IMR-90 (cell line): Measurements from ENCODE around the gene DEFB114. TPM values are rescaled to one million over a fixed set of nuclear protein-coding genes. Genes with fewer than 3 reads are reported as not detected.

Experiments used
- ATAC-seq: fragments of 200-7000 bp; cut with Tn5 transposase; 2 replicates; pipeline ENCODE4 v1.9.1; 2020; ENCODE audit warnings: low read depth, mild to moderate bottlenecking, moderate library complexity
- BruUV-seq: library from RNA; stranded (reverse); fragments of 400-500 nt; replicated peaks from 2 replicates; lab custom pipeline; 2021; lab: Mats Ljungman, UMichigan
- CTCF ChIA-PET: fragments of 300-600 bp; formaldehyde crosslinking; extraction: SDS; loops from one replicate; lab custom pipeline; 2021; ENCODE audit warnings: antibody characterized with exemption; lab: Yijun Ruan, JAX
- POLR2A ChIA-PET: fragments of 300-600 bp; sonication (Branson Sonifier 250); formaldehyde crosslinking; loops from one replicate; lab custom pipeline; 2022; ENCODE audit warnings: antibody characterized with exemption; ENCODE audit not compliant: unreplicated experiment; lab: Charles Lee
- DNase-seq: peaks from one replicate; pipeline ENCODE4 v3.0.0; 2013
- H2AFZ ChIP-seq: replicated peaks from 2 replicates; pipeline ENCODE3; 2013; ENCODE audit warnings: low read length, mild to moderate bottlenecking; ENCODE audit not compliant: poor library complexity
- H2AK5ac ChIP-seq: 2 replicates; pipeline ENCODE4 v1.6.1; 2013; ENCODE audit warnings: low read depth, low read length, inconsistent platforms
- H2AK9ac ChIP-seq: replicated peaks from 2 replicates; pipeline ENCODE3; 2013; ENCODE audit warnings: mild to moderate bottlenecking, low read depth, low read length, moderate library complexity; ENCODE audit not compliant: poor library complexity
- H2BK120ac ChIP-seq: 2 replicates; pipeline ENCODE4 v1.6.1; 2013; ENCODE audit warnings: low read depth, low read length, inconsistent platforms
- H2BK15ac ChIP-seq: 3 replicates; pipeline ENCODE4 v1.6.1; 2013; ENCODE audit warnings: low read depth, low read length, inconsistent platforms
- H2BK20ac ChIP-seq: 2 replicates; pipeline ENCODE4 v1.6.1; 2013; ENCODE audit warnings: low read depth, mild to moderate bottlenecking, inconsistent platforms, low read length, moderate library complexity
- H2BK5ac ChIP-seq: 2 replicates; pipeline ENCODE4 v1.6.1; 2013; ENCODE audit warnings: mild to moderate bottlenecking, low read depth, low read length, inconsistent platforms; ENCODE audit not compliant: poor library complexity, severe bottlenecking
- H3K14ac ChIP-seq: replicated peaks from 2 replicates; pipeline ENCODE4 v1.6.1; 2013; ENCODE audit warnings: low read depth, low read length, inconsistent platforms
- H3K18ac ChIP-seq: 2 replicates; pipeline ENCODE4 v1.6.1; 2013; ENCODE audit warnings: low read depth, low read length, control low read depth
- H3K23ac ChIP-seq: 2 replicates; pipeline ENCODE4 v1.6.1; 2013; ENCODE audit warnings: low read depth, low read length, inconsistent platforms
- H3K27ac ChIP-seq: 2 replicates; pipeline ENCODE4 v1.5.1; 2013; ENCODE audit warnings: mild to moderate bottlenecking, control low read depth, low read length; ENCODE audit not compliant: insufficient read depth
- H3K27me3 ChIP-seq: 2 replicates; pipeline ENCODE4 v1.6.1; 2013; ENCODE audit warnings: low read length; ENCODE audit not compliant: control insufficient read depth, insufficient read depth
- H3K36me3 ChIP-seq: 2 replicates; pipeline ENCODE4 v1.6.1; 2013; ENCODE audit warnings: low read length, mixed read lengths; ENCODE audit not compliant: control insufficient read depth, insufficient read depth
- H3K4ac ChIP-seq: 2 replicates; pipeline ENCODE4 v1.6.1; 2013; ENCODE audit warnings: low read depth, low read length, inconsistent platforms
- H3K4me1 ChIP-seq: 2 replicates; pipeline ENCODE4 v1.6.1; 2013; ENCODE audit warnings: low read length, mixed read lengths; ENCODE audit not compliant: control insufficient read depth, insufficient read depth
- H3K4me2 ChIP-seq: 2 replicates; pipeline ENCODE4 v1.6.1; 2013; ENCODE audit warnings: low read depth, mild to moderate bottlenecking, control low read depth, low read length, moderate library complexity
- H3K4me3 ChIP-seq: 2 replicates; pipeline ENCODE4 v1.5.1; 2013; ENCODE audit warnings: low read depth, mild to moderate bottlenecking, control low read depth, low read length, moderate library complexity; ENCODE audit not compliant: insufficient read depth
- H3K56ac ChIP-seq: 2 replicates; pipeline ENCODE4 v1.6.1; 2013; ENCODE audit warnings: low read length, inconsistent platforms; ENCODE audit not compliant: insufficient read depth; ENCODE audit errors: extremely low read depth
- H3K79me1 ChIP-seq, 2 experiments: 2 replicates each; pipeline ENCODE4 v1.6.1; 2013; ENCODE audit warnings: low read length in 2 of 2, inconsistent platforms in 1 of 2, low read depth in 1 of 2
- H3K9ac ChIP-seq: 2 replicates; pipeline ENCODE4 v1.6.1; 2013; ENCODE audit warnings: low read depth, low read length, control low read depth
- H3K9me1 ChIP-seq: 2 replicates; pipeline ENCODE4 v1.6.1; 2013; ENCODE audit warnings: low read length, inconsistent platforms; ENCODE audit not compliant: insufficient read depth
- H3K9me3 ChIP-seq: 2 replicates; pipeline ENCODE4 v1.6.1; 2013; ENCODE audit warnings: low read length; ENCODE audit not compliant: control insufficient read depth, insufficient read depth
- H4K20me1 ChIP-seq: 2 replicates; pipeline ENCODE4 v1.6.1; 2013; ENCODE audit warnings: low read length, inconsistent platforms; ENCODE audit not compliant: insufficient read depth
- H4K5ac ChIP-seq: 2 replicates; pipeline ENCODE4 v1.6.1; 2013; ENCODE audit warnings: mild to moderate bottlenecking, low read depth, low read length, control low read depth
- H4K8ac ChIP-seq, 2 experiments: 2 replicates each; pipeline ENCODE4 v1.6.1; 2013; ENCODE audit warnings: low read depth in 2 of 2, low read length in 2 of 2, control low read depth in 1 of 2, inconsistent platforms in 1 of 2
- H4K91ac ChIP-seq: 2 replicates; pipeline ENCODE4 v1.6.1; 2013; ENCODE audit warnings: low read depth, low read length, inconsistent platforms; ENCODE audit not compliant: insufficient read depth
- BHLHE40 ChIP-seq: fragments of 150-350 bp; IDR thresholded peaks from 2 replicates; pipeline ENCODE4 v1.6.1; 2016; ENCODE audit warnings: mild to moderate bottlenecking, low read depth, low read length
- CEBPB ChIP-seq: IDR thresholded peaks from 2 replicates; pipeline ENCODE4 v1.6.1; 2012; ENCODE audit warnings: low read depth, low read length, improper control_type of control experiment
- CHD1 ChIP-seq: IDR thresholded peaks from 2 replicates; pipeline ENCODE4 v1.6.1; 2012; ENCODE audit warnings: low read depth, low read length, improper control_type of control experiment
- FOS ChIP-seq: fragments of 150-350 bp; IDR thresholded peaks from 2 replicates; pipeline ENCODE4 v1.6.1; 2016; ENCODE audit warnings: low read depth, low read length
- MAFK ChIP-seq: IDR thresholded peaks from 2 replicates; pipeline ENCODE4 v1.6.1; 2012; ENCODE audit warnings: low read depth, low read length, improper control_type of control experiment
- MXI1 ChIP-seq: IDR thresholded peaks from 2 replicates; pipeline ENCODE4 v1.6.1; 2012; ENCODE audit warnings: low read depth, mild to moderate bottlenecking, low read length, moderate library complexity, borderline replicate concordance
- NFE2L2 ChIP-seq: fragments of 150-350 bp; IDR thresholded peaks from 2 replicates; pipeline ENCODE4 v1.6.1; 2016; ENCODE audit warnings: low read depth, mild to moderate bottlenecking, low read length
- POLR2A ChIP-seq: IDR thresholded peaks from 2 replicates; pipeline ENCODE4 v1.6.1; 2012; ENCODE audit warnings: mild to moderate bottlenecking, low read depth, low read length
- RAD21 ChIP-seq: IDR thresholded peaks from 2 replicates; pipeline ENCODE4 v1.6.1; 2012; ENCODE audit warnings: low read length, improper control_type of control experiment
- RCOR1 ChIP-seq: IDR thresholded peaks from 2 replicates; pipeline ENCODE4 v1.6.1; 2012; ENCODE audit warnings: mild to moderate bottlenecking, low read length, improper control_type of control experiment; ENCODE audit not compliant: insufficient replicate concordance
- RFX5 ChIP-seq: IDR thresholded peaks from 2 replicates; pipeline ENCODE4 v1.8.0; 2012; ENCODE audit warnings: low read depth, mild to moderate bottlenecking, low read length, moderate library complexity
- SMC3 ChIP-seq: fragments of 150-350 bp; IDR thresholded peaks from 2 replicates; pipeline ENCODE4 v1.6.1; 2016; ENCODE audit warnings: low read depth, mild to moderate bottlenecking, antibody characterized with exemption, low read length, moderate library complexity
- WGBS, 2 experiments: methylation state at CpG; one replicate each; pipeline versions ENCODE4 v1.1.5 to v1.1.7; 2013; ENCODE audit warnings: missing lambda C conversion rate in 2 of 2; ENCODE audit not compliant: insufficient read length in 1 of 2; ENCODE audit errors: extremely low coverage in 2 of 2; 5-methylcytosine and 5-hydroxymethylcytosine counted together
- dilution Hi-C: fragments of 300-500 bp; cut with HindIII; formaldehyde crosslinking; loops from one replicate; pipeline ENCODE4 v1.14.3; 2018; ENCODE audit warnings: low sequenced_read_pairs; ENCODE audit not compliant: unreplicated experiment
- in situ Hi-C: fragments of 300-500 bp; cut with MboI; formaldehyde crosslinking; loops from 3 replicates; pipeline ENCODE4 v1.14.3; 2019; ENCODE audit warnings: low sequenced_read_pairs, inconsistent platforms, mixed read lengths
- intact Hi-C: fragments of 100-400 bp; cut with micrococcal nuclease; formaldehyde crosslinking; loops from 2 replicates; pipeline ENCODE4 v1.10.0; 2022
- polyA plus RNA-seq, 3 experiments: library from polyadenylated mRNA; depleted of rRNA; stranded (reverse); fragments of >200 nt; gene quantifications; 2 replicates each; pipeline ENCODE4 v1.2.3, GENCODE V29; 2012; ENCODE audit warnings: low replicate concordance in 1 of 3
- total RNA-seq: library from RNA; depleted of rRNA; stranded (reverse); fragments of >200 nt; gene quantifications from 2 replicates; pipeline ENCODE4 v1.2.3, GENCODE V29; 2012
- TF ChIP-seq, protein P1 (sequence below): fragments of 150-350 bp; IDR thresholded peaks from 2 replicates; pipeline ENCODE4 v1.6.1; 2016; ENCODE audit warnings: low read depth, mild to moderate bottlenecking, low read length, moderate library complexity, borderline replicate concordance
- TF ChIP-seq, protein P2 (sequence below): conservative IDR thresholded peaks from 2 replicates; pipeline ENCODE4 v1.5.1; 2012; ENCODE audit warnings: mild to moderate bottlenecking, low read depth, low read length, improper control_type of control experiment
- TF ChIP-seq, protein P3 (sequence below): fragments of 150-350 bp; IDR thresholded peaks from 2 replicates; pipeline ENCODE4 v1.6.1; 2017; ENCODE audit warnings: mild to moderate bottlenecking, antibody characterized with exemption, low read length, low read depth

Gene DEFB114
- total and polyA plus RNA-seq, 2 of the 4 experiments (the other 2 are of a cell fraction): not detected

DNA sequence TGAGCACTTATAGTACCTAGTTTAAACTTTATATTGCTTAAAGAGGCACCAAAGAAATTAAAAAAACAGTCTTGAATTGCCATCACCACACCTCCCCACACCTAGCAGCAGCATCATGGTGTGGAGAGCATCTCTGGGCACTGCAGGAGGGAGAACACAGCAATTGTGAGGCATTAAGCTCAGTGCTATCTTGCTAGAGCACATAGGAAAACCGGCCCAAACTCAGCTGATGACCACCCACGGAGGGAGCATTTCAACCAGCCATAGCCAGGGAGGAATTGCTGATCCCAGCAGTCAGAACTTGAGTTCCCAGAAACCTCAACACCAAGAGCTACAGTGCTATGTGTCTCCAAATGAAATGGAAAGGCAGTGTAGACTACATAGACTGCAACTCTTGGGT, 24.9 kb upstream of the DEFB114 start:
- Histone ChIP-seq H3K18ac (no peak overlapping the region), H4K91ac (no peak overlapping the region), H2AK9ac (no peak overlapping the region), H3K79me1 (no peaks in the 10 kb centered on the region), H2AK5ac (no peak overlapping the region), H3K23ac (no peak overlapping the region), H3K4me3 (no peak overlapping the region), H3K14ac (no peak overlapping the region), H3K27ac (no peak overlapping the region), H3K9me1 (no peaks in the 10 kb centered on the region), H2BK15ac (no peak overlapping the region), H3K4me1 (no peaks in the 10 kb centered on the region), H4K20me1 (no peaks in the 10 kb centered on the region), H3K36me3 (no peaks in the 10 kb centered on the region), H4K8ac (no peak overlapping the region), H3K27me3 (no peaks in the 10 kb centered on the region), H4K5ac (no peak overlapping the region), H3K4me2 (no peak overlapping the region), H3K9ac (no peak overlapping the region), H2AFZ (no peak overlapping the region), H2BK5ac (no peak overlapping the region), H2BK20ac (no peak overlapping the region), H3K56ac (no peak overlapping the region), H2BK120ac (no peak overlapping the region), H3K4ac (no peak overlapping the region), H3K9me3 (no peaks in the 10 kb centered on the region)
- TF ChIP-seq, protein P1, sequence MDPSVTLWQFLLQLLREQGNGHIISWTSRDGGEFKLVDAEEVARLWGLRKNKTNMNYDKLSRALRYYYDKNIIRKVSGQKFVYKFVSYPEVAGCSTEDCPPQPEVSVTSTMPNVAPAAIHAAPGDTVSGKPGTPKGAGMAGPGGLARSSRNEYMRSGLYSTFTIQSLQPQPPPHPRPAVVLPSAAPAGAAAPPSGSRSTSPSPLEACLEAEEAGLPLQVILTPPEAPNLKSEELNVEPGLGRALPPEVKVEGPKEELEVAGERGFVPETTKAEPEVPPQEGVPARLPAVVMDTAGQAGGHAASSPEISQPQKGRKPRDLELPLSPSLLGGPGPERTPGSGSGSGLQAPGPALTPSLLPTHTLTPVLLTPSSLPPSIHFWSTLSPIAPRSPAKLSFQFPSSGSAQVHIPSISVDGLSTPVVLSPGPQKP: no peak
- no peak for TF ChIP-seq MAFK
- no peak for TF ChIP-seq CHD1
- TF ChIP-seq BHLHE40: no peak
- TF ChIP-seq POLR2A: no peak
- no peak for TF ChIP-seq NFE2L2
- no peak for TF ChIP-seq MXI1
- TF ChIP-seq RCOR1: no peak
- no peak for TF ChIP-seq SMC3
- no peak for TF ChIP-seq FOS
- TF ChIP-seq, protein P2, sequence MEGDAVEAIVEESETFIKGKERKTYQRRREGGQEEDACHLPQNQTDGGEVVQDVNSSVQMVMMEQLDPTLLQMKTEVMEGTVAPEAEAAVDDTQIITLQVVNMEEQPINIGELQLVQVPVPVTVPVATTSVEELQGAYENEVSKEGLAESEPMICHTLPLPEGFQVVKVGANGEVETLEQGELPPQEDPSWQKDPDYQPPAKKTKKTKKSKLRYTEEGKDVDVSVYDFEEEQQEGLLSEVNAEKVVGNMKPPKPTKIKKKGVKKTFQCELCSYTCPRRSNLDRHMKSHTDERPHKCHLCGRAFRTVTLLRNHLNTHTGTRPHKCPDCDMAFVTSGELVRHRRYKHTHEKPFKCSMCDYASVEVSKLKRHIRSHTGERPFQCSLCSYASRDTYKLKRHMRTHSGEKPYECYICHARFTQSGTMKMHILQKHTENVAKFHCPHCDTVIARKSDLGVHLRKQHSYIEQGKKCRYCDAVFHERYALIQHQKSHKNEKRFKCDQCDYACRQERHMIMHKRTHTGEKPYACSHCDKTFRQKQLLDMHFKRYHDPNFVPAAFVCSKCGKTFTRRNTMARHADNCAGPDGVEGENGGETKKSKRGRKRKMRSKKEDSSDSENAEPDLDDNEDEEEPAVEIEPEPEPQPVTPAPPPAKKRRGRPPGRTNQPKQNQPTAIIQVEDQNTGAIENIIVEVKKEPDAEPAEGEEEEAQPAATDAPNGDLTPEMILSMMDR: no peak
- TF ChIP-seq RFX5: no peak
- TF ChIP-seq CEBPB: no peak
- TF ChIP-seq, protein P3, sequence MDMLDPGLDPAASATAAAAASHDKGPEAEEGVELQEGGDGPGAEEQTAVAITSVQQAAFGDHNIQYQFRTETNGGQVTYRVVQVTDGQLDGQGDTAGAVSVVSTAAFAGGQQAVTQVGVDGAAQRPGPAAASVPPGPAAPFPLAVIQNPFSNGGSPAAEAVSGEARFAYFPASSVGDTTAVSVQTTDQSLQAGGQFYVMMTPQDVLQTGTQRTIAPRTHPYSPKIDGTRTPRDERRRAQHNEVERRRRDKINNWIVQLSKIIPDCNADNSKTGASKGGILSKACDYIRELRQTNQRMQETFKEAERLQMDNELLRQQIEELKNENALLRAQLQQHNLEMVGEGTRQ: no peak
- no peak for TF ChIP-seq RAD21
- WGBS, 2 experiments: 17% methylated on average over 1 of the region's 2 CpGs; no CpG with 5 or more reads in 1 of the 2 experiments
- dilution Hi-C loops (no loop called here), intact Hi-C loops (no loop called here), in situ Hi-C loops (no loop called here)
- POLR2A ChIA-PET: no interaction called here
- DNase-seq (no peak), ATAC-seq (no peak)
- no TSS peak for BruUV-seq
- CTCF ChIA-PET: no interaction called here
